Glomerular visceral epithelial cell (primary cell): Measurements from ENCODE around the gene COL26A1.
"Not testable (repeated sequence)": the region's sequence is repeated elsewhere in the genome, so short reads cannot be mapped to it uniquely, and the experiment has no call there.

Source experiments
- DNase-seq: peaks from one replicate; pipeline ENCODE4 v3.0.0-alpha.2; 2016; ENCODE audit errors: extremely low spot score

The COL26A1 gene

GRCh38 chr7:101494602-101495329, 132.1 kb downstream of the COL26A1 start:
- no peak for DNase-seq

GRCh38 chr7:101496017-101496416, 133.3 kb downstream of the COL26A1 start:
- no peak for DNase-seq

GRCh38 chr7:101501351-101501750, 138.7 kb downstream of the COL26A1 start:
- no peak for DNase-seq

- DNase-seq: no peak
Observed at GRCh38 chr7:101502466-101503098, 139.9 kb downstream of the COL26A1 start.

- not testable (repeated sequence) for DNase-seq
Observed at GRCh38 chr7:101505510-101505909, 142.8 kb downstream of the COL26A1 start.

- DNase-seq: no peak
Observed at GRCh38 chr7:101506531-101506930, 143.9 kb downstream of the COL26A1 start.

- DNase-seq: no peak
Observed at GRCh38 chr7:101507327-101507726, 144.7 kb downstream of the COL26A1 start.

GRCh38 chr7:101507791-101508252, 145.1 kb downstream of the COL26A1 start:
- peak; percentile 62 for DNase-seq

- DNase-seq: no peak
Observed at GRCh38 chr7:101510297-101510696, 147.6 kb downstream of the COL26A1 start.

- no peak for DNase-seq
Observed at GRCh38 chr7:101511965-101512364, 149.3 kb downstream of the COL26A1 start.

GRCh38 chr7:101516851-101517250, 154.2 kb downstream of the COL26A1 start:
- no peak for DNase-seq

GRCh38 chr7:101517304-101517703, 154.6 kb downstream of the COL26A1 start:
- no peak for DNase-seq

- no peak for DNase-seq
Observed at GRCh38 chr7:101518336-101518735, 155.7 kb downstream of the COL26A1 start.

GRCh38 chr7:101519324-101520023, 156.8 kb downstream of the COL26A1 start:
- no peak for DNase-seq

GRCh38 chr7:101521430-101521925, 158.8 kb downstream of the COL26A1 start:
- no peak for DNase-seq

- DNase-seq: no peak
Observed at GRCh38 chr7:101522021-101522420, 159.3 kb downstream of the COL26A1 start.

GRCh38 chr7:101527844-101528667, 165.4 kb downstream of the COL26A1 start:
- DNase-seq: no peak

GRCh38 chr7:101529560-101529959, 166.9 kb downstream of the COL26A1 start:
- no peak for DNase-seq

GRCh38 chr7:101531726-101532357, 169.2 kb downstream of the COL26A1 start:
- no peak for DNase-seq

GRCh38 chr7:101532400-101533102, 169.9 kb downstream of the COL26A1 start:
- DNase-seq: no peak

GRCh38 chr7:101533103-101533465, 170.4 kb downstream of the COL26A1 start:
- DNase-seq: no peak
